HG03045 (cell line): ENCODE data around the gene COMMD3.

Experiments
- ATAC-seq: cut with Tn5 transposase; IDR thresholded peaks from one replicate; pipeline ENCODE4 v1.9.1; 2021; ENCODE audit warnings: mild to moderate bottlenecking, moderate library complexity; ENCODE audit not compliant: unreplicated experiment

Gene COMMD3

GRCh38 chr10:22319547-22319979 is 3.4 kb downstream of the COMMD3 start:
- no peak for ATAC-seq

DNA sequence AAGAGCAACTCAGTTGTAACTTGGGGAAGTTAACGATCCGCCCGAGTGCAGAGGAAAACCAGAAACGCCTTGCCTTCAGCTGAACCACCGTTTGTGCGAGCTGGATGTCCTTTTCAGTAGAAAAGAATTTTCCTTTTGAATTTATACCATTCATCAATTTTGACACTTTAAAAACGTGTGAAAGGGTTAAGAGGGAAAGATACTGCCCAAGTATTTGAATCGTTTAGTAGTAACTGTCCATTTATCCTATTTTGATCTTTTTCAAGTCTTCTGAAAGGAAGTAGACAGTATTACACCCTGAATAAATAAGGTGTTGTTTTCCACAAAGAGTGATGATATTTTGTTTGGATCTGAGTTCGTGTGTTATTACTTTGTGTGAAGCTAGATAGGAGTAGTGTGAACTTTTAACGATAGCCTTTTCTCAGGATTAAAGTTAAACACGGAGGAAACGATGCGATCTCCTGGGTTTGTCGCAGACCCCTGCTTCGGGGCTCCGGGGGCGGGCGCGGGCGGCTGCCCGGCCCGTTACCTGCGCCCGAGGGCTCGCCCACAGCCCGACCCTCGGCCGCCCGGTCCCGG is 3.9 kb downstream of the COMMD3 start:
- ATAC-seq: no peak

DNA sequence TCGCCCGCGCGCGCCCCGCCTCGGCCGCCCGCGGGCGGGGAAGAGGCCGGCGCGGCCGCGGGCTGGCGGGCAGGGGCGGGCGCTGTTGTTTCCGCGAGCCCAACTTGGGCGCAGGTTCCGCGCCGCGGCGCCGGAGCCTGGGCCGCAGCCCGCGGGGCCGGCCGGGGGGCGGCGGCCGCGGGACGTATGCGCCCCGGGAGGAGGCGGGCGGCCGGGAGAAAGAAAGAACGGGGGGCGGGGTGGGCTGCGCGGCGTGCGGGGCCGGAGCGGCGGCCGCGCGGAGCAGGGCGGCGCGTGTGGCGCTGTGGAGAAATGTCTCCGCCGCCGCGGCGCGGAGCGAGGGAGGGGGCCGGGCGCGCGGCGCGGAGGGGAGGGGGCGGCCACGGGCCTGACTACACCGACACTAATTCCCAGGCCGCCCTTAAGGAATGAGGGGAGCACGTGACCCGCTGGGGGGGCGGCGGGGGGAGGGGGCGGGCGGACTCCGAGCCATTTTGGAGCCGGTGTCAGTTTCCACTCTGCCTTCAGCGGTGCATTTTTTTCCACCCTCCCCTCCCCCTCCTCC is 4.5 kb downstream of the COMMD3 start, which contains the start of gene BMI1:
BMI1 (plus strand) TSS at position 509 of the 565 bp plus-strand sequence. CDS start 5,351 bp downstream, outside the sequence.
- peak; percentile 20 for ATAC-seq

DNA sequence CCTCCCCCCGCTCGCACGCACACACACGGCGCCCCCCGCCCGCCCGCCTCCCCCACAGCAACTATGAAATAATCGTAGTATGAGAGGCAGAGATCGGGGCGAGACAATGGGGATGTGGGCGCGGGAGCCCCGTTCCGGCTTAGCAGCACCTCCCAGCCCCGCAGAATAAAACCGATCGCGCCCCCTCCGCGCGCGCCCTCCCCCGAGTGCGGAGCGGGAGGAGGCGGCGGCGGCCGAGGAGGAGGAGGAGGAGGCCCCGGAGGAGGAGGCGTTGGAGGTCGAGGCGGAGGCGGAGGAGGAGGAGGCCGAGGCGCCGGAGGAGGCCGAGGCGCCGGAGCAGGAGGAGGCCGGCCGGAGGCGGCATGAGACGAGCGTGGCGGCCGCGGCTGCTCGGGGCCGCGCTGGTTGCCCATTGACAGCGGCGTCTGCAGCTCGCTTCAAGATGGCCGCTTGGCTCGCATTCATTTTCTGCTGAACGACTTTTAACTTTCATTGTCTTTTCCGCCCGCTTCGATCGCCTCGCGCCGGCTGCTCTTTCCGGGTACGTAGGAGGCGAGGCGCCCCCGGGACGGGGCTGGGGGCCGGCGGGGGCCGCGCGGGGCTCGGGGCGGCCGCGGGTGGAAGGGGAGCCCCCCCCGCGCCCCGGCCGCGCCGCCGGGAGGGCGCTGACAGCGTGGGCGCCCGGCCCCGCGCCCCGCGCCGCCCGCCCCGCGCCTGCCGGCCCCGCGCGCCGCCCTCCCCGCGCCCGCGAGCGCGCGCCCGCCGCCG is 5.2 kb downstream of the COMMD3 start:
- ATAC-seq: no peak

GRCh38 chr10:22321924-22322640 is 5.9 kb downstream of the COMMD3 start:
- ATAC-seq: no peak

- no peak for ATAC-seq
Measured at GRCh38 chr10:22322641-22323160, 6.5 kb downstream of the COMMD3 start.

DNA sequence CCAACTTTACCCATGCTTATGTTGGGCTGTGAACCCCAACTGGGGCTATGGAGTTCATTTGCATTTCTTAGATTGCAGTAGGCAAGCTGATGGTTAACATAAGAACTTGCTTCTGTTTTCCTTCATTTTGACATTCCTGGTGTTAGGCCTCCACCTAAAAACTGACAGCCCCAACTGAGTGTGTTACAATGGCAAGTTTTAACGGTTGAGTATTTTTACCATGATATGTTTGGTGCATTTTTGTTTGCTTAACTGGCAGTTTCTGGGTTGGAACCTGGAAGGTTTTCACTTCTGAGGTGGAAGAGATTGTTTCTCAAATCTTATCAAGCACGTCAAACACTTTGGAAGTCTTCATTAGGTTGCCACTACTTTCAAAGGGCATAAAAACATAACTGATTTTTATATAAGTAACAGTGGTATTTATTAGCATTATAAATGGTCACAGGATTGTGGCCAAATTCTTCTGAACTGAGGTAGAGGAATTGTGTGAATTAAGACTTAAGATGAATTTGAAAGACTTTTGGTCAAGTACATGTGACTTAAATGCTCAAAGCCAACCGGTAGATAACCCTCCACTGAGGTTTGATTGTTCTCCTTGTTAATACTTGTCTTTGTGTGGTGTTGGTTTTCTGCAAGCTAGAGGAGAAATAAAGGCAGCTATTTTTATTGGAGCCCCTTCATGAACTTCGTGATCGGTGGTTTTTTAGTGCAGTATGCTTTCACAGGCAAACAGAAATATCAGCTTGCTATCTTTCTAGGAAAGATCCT is 7.5 kb downstream of the COMMD3 start:
- no peak for ATAC-seq

DNA sequence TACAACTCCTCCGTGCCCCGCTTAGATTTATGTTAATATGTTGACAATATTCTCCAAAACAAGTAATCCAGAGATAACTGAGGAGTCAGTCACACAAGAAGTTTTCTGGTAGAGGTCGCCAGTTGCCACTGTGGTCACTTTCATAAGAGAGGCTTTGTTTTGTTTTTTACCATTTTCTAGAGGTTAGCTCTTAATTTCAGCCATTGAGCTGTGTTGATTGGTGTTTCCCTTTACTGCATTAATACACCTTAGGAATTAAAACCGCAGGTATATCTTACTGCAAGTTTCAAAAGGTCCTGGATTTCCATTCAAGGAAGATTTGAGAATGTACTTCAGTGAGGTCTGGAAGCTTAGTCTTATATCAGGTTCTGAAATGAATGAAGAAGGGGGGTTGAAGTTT is 8.2 kb downstream of the COMMD3 start:
- ATAC-seq: no peak

DNA sequence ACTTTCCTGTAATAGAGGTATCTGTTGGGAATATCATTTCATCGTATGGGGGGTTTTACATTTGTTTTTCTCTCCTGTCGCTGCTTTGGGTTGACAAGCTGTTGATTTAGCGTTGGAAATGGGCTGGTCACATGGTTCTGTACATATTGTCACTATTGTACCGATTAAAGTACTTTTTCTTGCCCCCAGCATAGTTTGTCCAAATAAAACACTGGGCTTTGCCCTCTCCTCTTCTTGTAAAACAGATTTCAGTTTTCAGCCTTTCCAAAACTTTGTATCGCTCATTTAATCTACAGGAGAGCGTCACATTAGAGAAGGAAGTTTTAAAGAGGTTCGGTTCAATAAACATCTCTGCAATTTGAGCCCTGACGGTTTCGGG is 8.7 kb downstream of the COMMD3 start:
- ATAC-seq: no peak

DNA sequence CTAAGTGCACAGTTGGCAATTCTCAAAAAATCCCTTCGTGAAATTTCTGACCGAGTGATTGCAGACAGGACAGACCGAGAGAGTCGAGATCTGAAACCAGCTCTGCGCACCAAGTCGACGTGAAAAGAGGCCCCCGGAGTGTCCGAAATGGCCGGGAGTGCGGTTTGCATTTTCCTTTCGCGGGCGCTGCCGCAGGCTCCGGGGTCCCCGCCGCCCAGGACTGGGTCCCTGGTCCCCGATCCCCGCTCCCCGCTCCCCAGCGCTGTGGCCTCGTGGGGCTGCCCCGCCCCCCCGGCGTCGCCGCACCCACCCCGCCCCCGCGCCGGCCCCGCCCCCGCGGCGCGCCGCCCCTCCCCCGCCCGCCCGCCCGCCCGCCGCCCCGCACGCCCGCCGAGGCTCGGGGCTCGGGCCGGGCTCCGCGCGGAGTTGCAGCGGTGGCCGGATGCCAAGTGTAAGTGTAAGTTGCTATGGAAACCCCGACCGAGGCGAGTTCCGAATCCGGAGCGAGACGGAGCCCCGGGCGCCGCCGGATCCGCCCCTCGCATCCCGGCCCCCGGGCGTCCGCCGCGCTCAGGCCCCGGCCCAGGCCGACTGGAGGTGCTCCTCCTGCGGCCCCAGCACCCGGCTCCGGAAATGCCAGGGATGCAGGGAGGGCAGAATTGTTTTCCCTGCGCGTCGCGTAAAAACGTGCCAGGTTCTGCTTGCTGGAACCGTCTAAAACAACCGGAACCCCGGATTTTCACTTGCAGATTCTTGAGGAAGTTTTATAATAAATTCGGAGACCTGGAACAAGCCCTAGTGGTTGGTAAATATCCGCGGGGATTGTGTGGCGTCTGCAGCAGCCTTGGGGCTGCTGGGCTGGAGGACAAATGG is 9.3 kb downstream of the COMMD3 start:
- ATAC-seq: peak; percentile 54

DNA sequence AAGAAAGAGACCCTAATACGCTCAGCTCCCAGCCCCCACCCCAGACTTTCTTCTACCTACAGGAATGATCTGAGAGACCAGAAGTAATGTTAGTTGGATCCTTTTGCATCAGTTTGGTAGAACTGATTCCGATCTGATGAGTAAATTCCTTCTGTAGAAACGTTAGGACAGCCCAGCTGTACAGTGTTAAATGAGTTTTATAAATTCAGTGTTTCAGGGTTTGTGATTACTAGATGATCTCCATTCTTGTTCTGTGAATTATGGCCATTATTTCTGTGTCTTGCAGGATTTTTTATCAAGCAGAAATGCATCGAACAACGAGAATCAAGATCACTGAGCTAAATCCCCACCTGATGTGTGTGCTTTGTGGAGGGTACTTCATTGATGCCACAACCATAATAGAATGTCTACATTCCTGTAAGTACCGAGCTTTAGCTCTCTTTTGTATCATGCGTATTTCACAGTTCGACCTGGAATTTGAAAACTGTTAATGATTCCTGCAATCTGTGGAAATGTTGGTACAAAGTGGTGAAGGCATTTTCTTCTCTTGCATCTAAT is 10.0 kb downstream of the COMMD3 start:
- no peak for ATAC-seq

- no peak for ATAC-seq
Measured at GRCh38 chr10:22329150-22329549, 13.0 kb downstream of the COMMD3 start.

DNA sequence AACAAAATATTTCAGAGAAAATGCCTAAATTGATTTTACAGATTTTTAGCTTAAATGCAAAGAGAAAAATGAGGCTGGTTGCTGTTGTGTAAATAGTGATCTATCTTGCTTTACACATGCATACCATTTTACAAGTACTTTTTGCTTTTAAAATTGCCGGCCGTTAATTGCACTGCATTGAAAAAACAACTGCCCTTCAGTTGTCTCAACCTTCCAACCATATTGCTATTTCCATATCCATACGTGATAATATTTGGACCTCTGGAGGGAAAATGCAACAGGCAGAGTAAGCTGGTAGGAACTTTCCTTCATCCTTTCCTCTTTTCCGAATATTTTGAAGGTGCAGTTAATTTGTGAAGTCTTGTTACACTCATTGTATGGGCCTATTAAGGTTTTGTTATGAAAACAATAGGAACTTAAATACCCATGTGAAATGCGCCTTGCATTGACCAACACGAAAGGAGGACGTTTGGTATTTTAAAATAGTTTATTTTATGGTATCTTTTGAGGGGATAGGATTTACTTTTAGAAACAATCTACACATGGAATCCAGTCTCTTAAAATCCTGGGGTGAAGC is 16.0 kb downstream of the COMMD3 start:
- ATAC-seq: no peak

DNA sequence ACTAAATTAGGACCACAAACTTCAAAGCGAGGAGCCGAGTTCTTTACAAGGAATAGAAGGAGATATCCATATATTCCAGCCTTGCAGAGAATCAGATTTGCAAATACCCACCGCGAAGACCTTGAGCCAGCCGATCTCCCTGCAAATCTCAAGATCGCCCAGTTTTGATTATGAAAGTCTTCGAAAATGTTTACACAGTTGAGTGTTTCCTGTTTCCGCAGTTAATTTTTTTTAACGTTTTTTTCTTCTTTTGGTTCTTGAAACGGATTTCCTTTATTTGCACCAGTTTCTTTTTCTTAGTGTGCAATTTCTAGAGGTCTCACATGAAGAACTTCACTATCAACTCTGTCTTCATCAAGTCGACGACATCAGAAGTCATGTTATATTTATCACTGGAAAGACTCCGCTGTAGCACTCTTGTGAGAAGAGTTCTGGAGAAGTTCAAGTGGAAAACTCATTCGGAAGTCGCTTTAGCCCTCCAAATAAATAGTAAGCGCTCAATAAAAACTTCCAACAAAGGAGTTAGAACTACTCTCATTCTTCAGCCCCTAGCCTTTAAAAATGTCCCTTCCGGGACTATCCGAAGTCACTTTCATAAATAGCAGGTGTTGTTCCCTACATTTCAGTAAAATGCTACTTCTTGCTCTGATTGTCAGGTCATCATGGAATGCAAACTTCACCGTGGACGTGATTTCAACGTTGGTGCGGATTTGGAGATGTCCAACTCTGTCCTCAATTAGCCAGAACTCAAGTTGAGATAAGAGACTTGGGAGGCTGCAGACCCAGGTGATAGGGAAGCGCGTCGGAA is 17.2 kb downstream of the COMMD3 start:
- ATAC-seq: no peak

DNA sequence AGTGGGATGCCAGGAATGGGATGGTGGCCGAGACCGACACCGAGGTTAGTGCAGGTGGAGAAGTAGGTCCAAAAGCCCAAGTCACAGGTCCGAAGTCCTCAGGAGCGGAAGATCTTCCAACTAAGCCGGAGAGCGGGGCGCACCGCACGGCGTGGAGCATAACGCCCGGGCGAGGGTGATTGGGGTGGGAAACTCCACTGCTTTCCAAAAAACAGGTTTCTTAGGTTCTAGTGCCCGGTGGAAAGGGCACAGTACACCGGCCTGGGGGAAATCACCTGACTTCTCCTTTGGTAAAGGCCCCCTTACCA is 17.7 kb downstream of the COMMD3 start:
- no peak for ATAC-seq

- no peak for ATAC-seq
Measured at GRCh38 chr10:22334414-22335172, 18.4 kb downstream of the COMMD3 start.

DNA sequence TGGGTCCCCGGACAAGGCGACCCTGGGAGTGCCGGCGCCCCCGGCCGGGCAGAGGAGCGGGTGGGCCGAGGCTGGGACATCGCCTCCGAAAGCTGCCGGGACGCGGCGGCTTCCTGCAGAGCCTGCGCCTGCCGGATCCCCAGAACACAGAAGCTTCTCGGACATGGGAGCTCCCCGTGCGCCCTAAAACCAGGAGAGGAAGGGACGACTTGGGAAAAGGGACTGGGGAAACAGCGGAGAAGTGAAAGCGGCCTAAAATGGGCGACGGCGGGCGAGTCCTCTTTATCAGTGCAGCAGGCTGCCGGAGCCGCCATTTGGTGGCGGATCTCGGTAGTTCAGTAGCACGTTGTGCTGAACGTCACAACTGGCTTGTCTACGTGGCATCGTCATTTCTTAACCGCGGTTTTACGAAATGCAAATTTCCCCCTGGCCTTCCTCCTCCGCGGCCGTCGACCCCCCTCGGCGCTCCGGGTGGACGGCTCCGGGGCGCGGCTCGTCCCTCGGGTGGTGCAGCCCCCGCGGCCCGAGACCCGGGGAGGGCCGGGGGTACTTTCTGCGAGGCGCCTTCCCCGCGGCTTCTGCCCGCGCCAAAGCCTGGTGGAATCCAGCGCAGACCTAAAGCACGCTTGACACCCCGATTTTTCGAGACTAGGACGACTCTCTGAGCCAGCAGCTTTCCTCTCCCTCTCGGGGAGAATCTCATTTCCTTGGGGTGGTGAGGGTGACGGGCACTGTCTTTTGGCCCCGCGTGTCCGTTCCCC is 19.2 kb downstream of the COMMD3 start:
- ATAC-seq: peak; percentile 41
